HEK293T (cell line): ENCODE results near the gene HBS1L.

Source experiments
- ARNT ChIP-seq: fragments of 450-650 bp; IDR thresholded peaks from 2 replicates; pipeline ENCODE4 v1.6.1; 2017; ENCODE audit warnings: mild to moderate bottlenecking
- BHLHE40 ChIP-seq: fragments of 450-650 bp; IDR thresholded peaks from 2 replicates; pipeline ENCODE4 v1.6.1; 2016; ENCODE audit warnings: mild to moderate bottlenecking, moderate library complexity, borderline replicate concordance
- CTBP1 ChIP-seq: fragments of 450-650 bp; IDR thresholded peaks from 2 replicates; pipeline ENCODE4 v1.6.1; 2016; ENCODE audit warnings: borderline replicate concordance
- ELF4 ChIP-seq: fragments of 450-650 bp; IDR thresholded peaks from 2 replicates; pipeline ENCODE4 v1.6.1; 2017; ENCODE audit warnings: antibody characterized with exemption
- FOXA1 ChIP-seq: fragments of 450-650 bp; IDR thresholded peaks from 2 replicates; pipeline ENCODE4 v1.6.1; 2016; ENCODE audit warnings: mild to moderate bottlenecking
- FOXK2 ChIP-seq: fragments of 450-650 bp; IDR thresholded peaks from 2 replicates; pipeline ENCODE4 v1.6.1; 2016; ENCODE audit warnings: mild to moderate bottlenecking
- FOXM1 ChIP-seq: fragments of 450-650 bp; IDR thresholded peaks from 2 replicates; pipeline ENCODE4 v1.6.1; 2017; ENCODE audit warnings: mild to moderate bottlenecking, borderline replicate concordance
- HDGF ChIP-seq: fragments of 450-650 bp; IDR thresholded peaks from 2 replicates; pipeline ENCODE4 v1.6.1; 2017; ENCODE audit warnings: antibody characterized with exemption, borderline replicate concordance
- LEF1 ChIP-seq: fragments of 450-650 bp; IDR thresholded peaks from 2 replicates; pipeline ENCODE4 v1.6.1; 2017; ENCODE audit warnings: mild to moderate bottlenecking, borderline replicate concordance
- NFRKB ChIP-seq: fragments of 450-650 bp; IDR thresholded peaks from 2 replicates; pipeline ENCODE4 v1.6.1; 2016; ENCODE audit warnings: mild to moderate bottlenecking, moderate library complexity
- SP1 ChIP-seq: fragments of 450-650 bp; IDR thresholded peaks from 2 replicates; pipeline ENCODE4 v1.6.1; 2017
- SUZ12 ChIP-seq: fragments of 450-650 bp; IDR thresholded peaks from 2 replicates; pipeline ENCODE4 v1.6.1; 2016; ENCODE audit warnings: mild to moderate bottlenecking
- TF ChIP-seq, protein P1 (sequence below): fragments of 450-650 bp; IDR thresholded peaks from 2 replicates; pipeline ENCODE4 v1.6.1; 2016

GRCh38 chr6:134938896-134939295, 115.7 kb downstream of the HBS1L start:
- TF ChIP-seq ELF4 (no peak), SUZ12 (no peak), CTBP1 (no peak), FOXM1 (no peak), NFRKB (no peak), BHLHE40 (no peak), FOXA1 (no peak), LEF1 (no peak), FOXK2 (no peak), ARNT (no peak), HDGF (no peak), SP1 (no peak)
- TF ChIP-seq, protein P1, sequence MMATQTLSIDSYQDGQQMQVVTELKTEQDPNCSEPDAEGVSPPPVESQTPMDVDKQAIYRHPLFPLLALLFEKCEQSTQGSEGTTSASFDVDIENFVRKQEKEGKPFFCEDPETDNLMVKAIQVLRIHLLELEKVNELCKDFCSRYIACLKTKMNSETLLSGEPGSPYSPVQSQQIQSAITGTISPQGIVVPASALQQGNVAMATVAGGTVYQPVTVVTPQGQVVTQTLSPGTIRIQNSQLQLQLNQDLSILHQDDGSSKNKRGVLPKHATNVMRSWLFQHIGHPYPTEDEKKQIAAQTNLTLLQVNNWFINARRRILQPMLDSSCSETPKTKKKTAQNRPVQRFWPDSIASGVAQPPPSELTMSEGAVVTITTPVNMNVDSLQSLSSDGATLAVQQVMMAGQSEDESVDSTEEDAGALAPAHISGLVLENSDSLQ = no peak
